T-helper 2 cell treated with Interferon-gamma antibody and Interleukin-4, amounts not matched to agents 5 μg/mL and 100 μg/mL, for 36 hours (primary cell): ENCODE results near the gene PLEKHG3.
A peak's percentile ranks its signal among the peaks of the same experiment; 100 is the strongest.

Experiments used
- DNase-seq: peaks from one replicate; pipeline ENCODE4 v3.0.0; 2021; ENCODE audit warnings: low spot score
- H3K27ac Mint-ChIP-seq: one replicate; pipeline ENCODE4 v1.8.0; 2021; ENCODE audit warnings: mild to moderate bottlenecking, mixed read lengths
- H3K27me3 Mint-ChIP-seq: one replicate; pipeline ENCODE4 v1.8.0; 2021; ENCODE audit warnings: low read depth, mixed read lengths
- H3K36me3 Mint-ChIP-seq: one replicate; pipeline ENCODE4 v1.8.0; 2021; ENCODE audit warnings: low read depth, mixed read lengths
- H3K4me1 Mint-ChIP-seq: one replicate; pipeline ENCODE4 v1.8.0; 2021; ENCODE audit warnings: low read depth, mixed read lengths
- H3K4me3 Mint-ChIP-seq: one replicate; pipeline ENCODE4 v1.8.0; 2022; ENCODE audit warnings: mild to moderate bottlenecking, moderate library complexity, mixed read lengths
- H3K9me3 Mint-ChIP-seq: one replicate; pipeline ENCODE4 v1.8.0; 2021; ENCODE audit warnings: mixed read lengths

Gene PLEKHG3

GRCh38 chr14:64745511-64746091 lies 41.4 kb downstream of the PLEKHG3 start:
- DNase-seq, result no peak
- no peak overlapping the region for H3K4me3 Mint-ChIP-seq
- H3K4me1 Mint-ChIP-seq, result no peaks in the 10 kb centered on the region
- peaks cover 17% of the 10 kb centered on the region for H3K36me3 Mint-ChIP-seq
- H3K27ac Mint-ChIP-seq, result no peak overlapping the region
- H3K9me3 Mint-ChIP-seq, result no peaks in the 10 kb centered on the region
- H3K27me3 Mint-ChIP-seq, result no peaks in the 10 kb centered on the region

GRCh38 chr14:64746298-64747250 lies 42.4 kb downstream of the PLEKHG3 start:
- H3K27me3 Mint-ChIP-seq, result no peaks in the 10 kb centered on the region
- H3K9me3 Mint-ChIP-seq, result no peaks in the 10 kb centered on the region
- DNase-seq, result no peak
- no peak overlapping the region for H3K4me3 Mint-ChIP-seq
- no peak overlapping the region for H3K27ac Mint-ChIP-seq
- no peaks in the 10 kb centered on the region for H3K4me1 Mint-ChIP-seq
- H3K36me3 Mint-ChIP-seq, result peaks cover 14% of the 10 kb centered on the region

GRCh38 chr14:64747327-64747726 lies 43.1 kb downstream of the PLEKHG3 start:
- H3K36me3 Mint-ChIP-seq, result peaks cover 14% of the 10 kb centered on the region
- H3K27ac Mint-ChIP-seq, result no peak overlapping the region
- no peaks in the 10 kb centered on the region for H3K9me3 Mint-ChIP-seq
- no peak for DNase-seq
- no peak overlapping the region for H3K4me3 Mint-ChIP-seq
- H3K27me3 Mint-ChIP-seq, result no peaks in the 10 kb centered on the region
- no peaks in the 10 kb centered on the region for H3K4me1 Mint-ChIP-seq

DNA sequence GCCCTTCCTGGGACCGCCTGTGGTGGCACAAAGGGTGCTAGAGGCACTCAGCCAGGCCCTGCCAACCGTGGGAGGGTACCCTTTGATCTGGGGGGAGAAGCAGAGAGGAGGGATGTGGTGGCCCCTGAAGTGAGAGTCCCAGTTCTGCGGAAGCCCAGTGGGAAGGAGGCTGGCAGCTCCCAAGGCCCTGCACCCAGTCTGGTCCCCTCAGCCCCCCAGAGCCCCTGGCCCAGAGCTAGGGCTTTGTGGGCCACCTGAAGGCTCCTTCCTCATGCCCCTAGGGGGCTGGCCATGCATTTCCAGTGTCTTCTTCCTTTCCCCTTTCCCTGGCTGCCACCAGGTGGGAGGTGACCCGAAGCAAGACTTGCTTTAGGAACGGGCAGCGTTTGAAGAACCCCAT lies 44.3 kb downstream of the PLEKHG3 start:
- Mint-ChIP-seq H3K27ac (no peak overlapping the region), H3K9me3 (no peaks in the 10 kb centered on the region), H3K4me3 (no peak overlapping the region), H3K4me1 (no peaks in the 10 kb centered on the region), H3K27me3 (no peaks in the 10 kb centered on the region), H3K36me3 (peaks cover 12% of the 10 kb centered on the region)
- no peak for DNase-seq

DNA sequence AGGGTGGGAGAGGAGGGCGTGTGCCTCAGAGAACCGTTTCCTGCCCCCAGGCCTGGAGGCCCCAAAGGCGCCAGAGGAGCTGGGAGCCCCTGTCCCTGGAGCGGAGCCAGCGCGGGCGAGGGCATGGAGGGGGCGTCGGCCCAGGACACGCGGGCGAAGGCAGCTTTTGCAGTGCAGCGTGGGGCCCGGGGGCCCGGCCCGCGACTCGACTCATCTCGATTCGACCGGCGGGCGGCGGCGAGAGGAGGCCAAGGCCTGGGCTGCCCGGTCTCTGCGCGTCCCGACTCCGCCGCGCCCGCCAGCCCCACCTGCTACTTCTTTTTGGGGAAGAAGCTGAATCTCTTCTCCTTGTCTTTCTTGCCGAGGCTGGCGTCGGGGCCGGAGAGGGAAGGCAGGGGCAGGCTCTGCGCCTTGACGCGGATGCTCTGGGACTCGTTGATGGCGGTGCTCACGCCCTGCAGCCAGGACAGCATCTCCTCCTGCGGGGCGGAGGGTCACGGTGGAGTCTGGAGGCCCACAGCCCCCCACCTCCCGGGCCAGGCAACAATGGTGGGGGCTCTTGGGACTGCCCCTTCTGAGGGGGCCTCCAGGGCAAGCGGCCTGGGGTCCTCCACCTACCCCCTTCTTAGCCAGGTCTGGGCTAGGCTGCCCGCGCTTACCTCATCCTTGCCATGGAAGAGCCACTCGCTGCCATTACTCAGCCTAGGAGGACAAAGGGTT lies 44.9 kb downstream of the PLEKHG3 start:
- no peaks in the 10 kb centered on the region for H3K27me3 Mint-ChIP-seq
- no peak overlapping the region for H3K4me3 Mint-ChIP-seq
- DNase-seq, result no peak
- no peaks in the 10 kb centered on the region for H3K4me1 Mint-ChIP-seq
- no peak overlapping the region for H3K27ac Mint-ChIP-seq
- H3K9me3 Mint-ChIP-seq, result no peaks in the 10 kb centered on the region
- H3K36me3 Mint-ChIP-seq, result peaks cover 10% of the 10 kb centered on the region

DNA sequence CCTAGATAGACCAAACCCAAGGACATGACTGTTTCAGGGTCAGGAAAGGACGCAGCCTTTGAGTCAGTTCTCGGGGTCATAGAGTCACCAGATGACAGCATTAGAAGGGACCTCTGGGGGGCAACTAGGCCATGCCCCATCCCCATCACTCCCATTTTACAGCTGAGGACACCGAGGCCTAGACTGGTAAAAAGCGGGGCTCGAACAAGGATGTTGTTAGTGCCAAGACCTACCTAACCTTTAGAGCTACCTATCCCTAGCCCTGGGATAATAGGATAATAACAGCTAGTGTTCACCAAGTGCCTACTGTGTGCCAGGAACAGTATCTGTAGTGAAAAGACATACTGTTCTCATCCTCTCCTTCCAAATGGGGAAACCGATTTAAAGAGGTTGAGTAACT lies 48.7 kb downstream of the PLEKHG3 start:
- Mint-ChIP-seq H3K27me3 (peaks cover 2% of the 10 kb centered on the region), H3K27ac (no peak overlapping the region), H3K4me3 (no peak overlapping the region), H3K9me3 (no peaks in the 10 kb centered on the region), H3K4me1 (peaks cover 8% of the 10 kb centered on the region), H3K36me3 (no peaks in the 10 kb centered on the region)
- no peak for DNase-seq

GRCh38 chr14:64753374-64753773 lies 49.1 kb downstream of the PLEKHG3 start:
- DNase-seq, result no peak
- peaks cover 2% of the 10 kb centered on the region for H3K27me3 Mint-ChIP-seq
- no peak overlapping the region for H3K4me3 Mint-ChIP-seq
- no peaks in the 10 kb centered on the region for H3K9me3 Mint-ChIP-seq
- H3K4me1 Mint-ChIP-seq, result peaks cover 11% of the 10 kb centered on the region
- H3K27ac Mint-ChIP-seq, result no peak overlapping the region
- H3K36me3 Mint-ChIP-seq, result no peaks in the 10 kb centered on the region

DNA sequence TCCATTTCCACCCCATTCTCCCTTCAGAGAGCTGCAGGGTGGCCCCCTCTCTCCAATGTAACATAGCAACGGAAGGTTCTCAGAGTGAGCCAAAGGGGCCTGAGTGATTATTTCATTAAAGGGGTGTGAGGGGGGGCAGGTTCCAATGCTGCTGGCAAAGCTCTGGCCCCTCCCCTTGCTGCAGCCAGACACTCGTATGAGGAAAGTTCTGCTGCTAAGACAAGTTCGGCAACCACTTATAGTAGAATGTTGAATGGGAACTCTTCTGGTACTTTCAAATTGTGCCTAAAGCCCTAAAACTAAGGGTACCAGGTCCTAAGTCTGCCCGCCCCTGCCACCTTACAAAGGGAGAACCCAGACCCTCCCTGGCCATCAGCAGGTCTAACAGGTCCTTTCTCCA lies 49.8 kb downstream of the PLEKHG3 start:
- no peak overlapping the region for H3K4me3 Mint-ChIP-seq
- H3K27me3 Mint-ChIP-seq, result peaks cover 2% of the 10 kb centered on the region
- no peak overlapping the region for H3K27ac Mint-ChIP-seq
- no peak for DNase-seq
- peaks cover 16% of the 10 kb centered on the region for H3K4me1 Mint-ChIP-seq
- H3K9me3 Mint-ChIP-seq, result no peaks in the 10 kb centered on the region
- H3K36me3 Mint-ChIP-seq, result no peaks in the 10 kb centered on the region

DNA sequence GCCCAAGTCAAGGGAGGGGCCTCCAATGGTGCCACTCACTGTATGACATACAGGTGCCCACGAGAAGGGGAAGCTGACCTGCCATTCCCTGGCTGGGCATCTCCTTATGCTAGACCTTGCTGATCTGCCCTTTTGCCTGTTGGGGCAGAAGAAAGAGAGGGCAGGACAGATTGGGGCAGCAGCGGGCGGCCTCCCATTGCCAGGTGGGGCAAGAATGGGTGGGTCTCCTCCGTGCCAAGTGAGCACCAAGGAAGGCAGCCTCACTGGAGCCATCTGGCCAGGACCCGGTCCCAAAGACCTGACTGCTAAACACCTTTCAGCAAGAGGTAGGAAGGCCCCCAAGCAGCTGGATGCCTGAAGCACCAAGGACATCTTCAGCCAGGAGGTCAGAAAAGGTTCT lies 50.5 kb downstream of the PLEKHG3 start:
- Mint-ChIP-seq H3K27me3 (peaks cover 2% of the 10 kb centered on the region), H3K36me3 (no peaks in the 10 kb centered on the region), H3K4me1 (peaks cover 17% of the 10 kb centered on the region), H3K27ac (no peak overlapping the region), H3K9me3 (no peaks in the 10 kb centered on the region), H3K4me3 (no peak overlapping the region)
- no peak for DNase-seq

DNA sequence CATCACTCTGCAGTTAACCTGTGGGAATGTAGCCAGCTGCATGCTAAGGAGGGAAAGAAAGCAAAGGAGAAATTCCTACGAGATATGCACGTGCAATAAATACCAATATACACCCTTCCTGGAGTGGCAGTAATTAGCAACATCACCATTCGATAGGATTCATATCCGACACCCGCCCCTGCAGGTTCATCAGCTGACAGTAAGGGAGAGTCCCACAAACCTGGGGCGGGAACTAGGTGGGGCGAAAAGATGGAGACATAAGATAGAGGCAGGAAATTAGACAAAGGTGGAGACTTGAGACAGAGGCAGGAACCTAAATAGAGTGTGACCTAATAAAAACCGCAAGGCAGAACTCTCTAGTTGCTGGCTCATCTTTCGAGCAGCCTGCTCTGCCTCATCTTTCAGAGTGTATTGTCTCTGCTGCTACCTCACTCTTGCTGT lies 51.6 kb downstream of the PLEKHG3 start:
- H3K27ac Mint-ChIP-seq, result peak overlapping the region; percentile 59
- peak; percentile 20 for DNase-seq
- H3K36me3 Mint-ChIP-seq, result no peaks in the 10 kb centered on the region
- peak overlapping the region; percentile 42 for H3K4me3 Mint-ChIP-seq
- no peaks in the 10 kb centered on the region for H3K9me3 Mint-ChIP-seq
- H3K27me3 Mint-ChIP-seq, result peaks cover 8% of the 10 kb centered on the region
- H3K4me1 Mint-ChIP-seq, result peaks cover 21% of the 10 kb centered on the region

DNA sequence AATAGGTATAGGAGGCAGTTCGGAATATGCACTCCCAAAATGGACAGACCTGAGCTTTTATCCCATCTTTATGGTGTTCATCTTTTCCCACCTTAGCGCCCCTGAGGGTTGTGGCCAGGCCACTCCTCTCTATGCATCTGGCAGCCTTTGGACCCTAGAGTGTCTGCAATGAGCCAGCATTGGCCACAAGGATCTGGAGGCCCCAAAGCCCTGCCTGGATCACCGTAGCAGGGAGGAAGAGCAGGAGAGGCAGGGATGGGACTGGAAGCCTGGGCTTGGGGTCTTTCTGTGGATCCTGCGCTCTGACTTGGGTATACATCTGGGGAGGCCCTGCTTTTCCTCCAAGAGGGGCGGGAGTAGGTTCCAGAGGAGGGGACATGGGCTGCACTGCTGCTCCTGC lies 52.5 kb downstream of the PLEKHG3 start:
- peaks cover 14% of the 10 kb centered on the region for H3K27me3 Mint-ChIP-seq
- DNase-seq, result no peak
- H3K9me3 Mint-ChIP-seq, result no peaks in the 10 kb centered on the region
- no peak overlapping the region for H3K4me3 Mint-ChIP-seq
- H3K36me3 Mint-ChIP-seq, result no peaks in the 10 kb centered on the region
- H3K4me1 Mint-ChIP-seq, result peaks cover 24% of the 10 kb centered on the region
- no peak overlapping the region for H3K27ac Mint-ChIP-seq

DNA sequence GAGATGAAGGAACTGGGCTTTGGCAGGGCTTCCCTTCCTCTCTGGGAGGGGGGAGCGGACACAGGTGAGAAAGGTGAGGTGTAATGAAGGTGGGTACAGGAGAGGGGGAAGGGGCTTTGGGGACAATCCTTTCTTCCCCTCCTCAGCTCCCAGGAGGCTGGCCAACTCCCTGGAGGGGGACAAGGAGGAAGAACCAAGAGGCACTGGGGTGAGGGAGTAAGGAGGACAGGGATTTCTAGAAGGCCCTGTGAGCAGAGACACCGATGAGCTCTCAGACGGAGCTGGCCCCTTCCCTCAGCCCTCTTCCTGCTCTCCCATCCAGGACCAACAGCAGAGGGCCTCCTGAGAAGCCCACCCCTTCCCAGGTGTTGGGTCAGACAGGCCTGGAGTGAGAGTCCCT lies 53.4 kb downstream of the PLEKHG3 start:
- Mint-ChIP-seq H3K9me3 (no peaks in the 10 kb centered on the region), H3K27ac (no peak overlapping the region), H3K27me3 (peaks cover 18% of the 10 kb centered on the region), H3K4me3 (no peak overlapping the region), H3K36me3 (no peaks in the 10 kb centered on the region), H3K4me1 (peaks cover 26% of the 10 kb centered on the region)
- no peak for DNase-seq

DNA sequence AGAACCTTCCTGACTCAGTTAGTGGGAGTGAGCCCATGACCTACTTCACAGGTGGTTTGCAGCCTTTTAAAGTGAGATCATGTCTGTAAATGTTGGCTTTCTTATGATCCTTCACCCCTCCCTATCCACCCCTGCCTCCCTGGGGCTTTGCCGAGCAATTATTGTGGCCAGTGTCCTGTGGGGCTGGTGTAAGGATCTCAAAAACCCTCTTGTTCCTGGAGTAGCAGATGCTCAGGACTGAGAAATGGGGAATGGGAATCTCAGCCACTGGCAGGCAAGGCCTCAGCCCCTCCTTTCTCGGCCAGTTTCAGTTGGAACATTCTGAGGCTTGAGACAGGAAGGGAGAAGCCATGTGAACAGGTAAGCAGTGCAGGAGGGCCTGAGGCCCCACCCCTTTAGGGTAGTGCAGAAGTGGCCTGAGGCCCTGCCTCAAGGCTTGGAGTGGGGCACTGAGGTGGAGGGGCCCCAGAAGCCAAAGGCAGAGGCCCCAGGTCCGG lies 53.8 kb downstream of the PLEKHG3 start:
- no peaks in the 10 kb centered on the region for H3K36me3 Mint-ChIP-seq
- no peak for DNase-seq
- no peak overlapping the region for H3K4me3 Mint-ChIP-seq
- no peaks in the 10 kb centered on the region for H3K9me3 Mint-ChIP-seq
- H3K4me1 Mint-ChIP-seq, result peaks cover 26% of the 10 kb centered on the region
- H3K27me3 Mint-ChIP-seq, result peaks cover 18% of the 10 kb centered on the region
- H3K27ac Mint-ChIP-seq, result no peak overlapping the region
